GM12874 (cell line): ENCODE measurements around the gene ATXN7L2.
A peak's percentile ranks its signal among the peaks of the same experiment; 100 is the strongest.

Experiments used
- TF ChIP-seq, protein P1 (sequence below): IDR thresholded peaks from 2 replicates; pipeline ENCODE4 v1.5.1; 2011; ENCODE audit warnings: low read depth, mild to moderate bottlenecking, control low read depth, low read length, moderate library complexity; ENCODE audit not compliant: insufficient read depth

The ATXN7L2 gene

GRCh38 chr1:109479901-109480300, 3.8 kb upstream of the ATXN7L2 start:
- TF ChIP-seq, protein P1, sequence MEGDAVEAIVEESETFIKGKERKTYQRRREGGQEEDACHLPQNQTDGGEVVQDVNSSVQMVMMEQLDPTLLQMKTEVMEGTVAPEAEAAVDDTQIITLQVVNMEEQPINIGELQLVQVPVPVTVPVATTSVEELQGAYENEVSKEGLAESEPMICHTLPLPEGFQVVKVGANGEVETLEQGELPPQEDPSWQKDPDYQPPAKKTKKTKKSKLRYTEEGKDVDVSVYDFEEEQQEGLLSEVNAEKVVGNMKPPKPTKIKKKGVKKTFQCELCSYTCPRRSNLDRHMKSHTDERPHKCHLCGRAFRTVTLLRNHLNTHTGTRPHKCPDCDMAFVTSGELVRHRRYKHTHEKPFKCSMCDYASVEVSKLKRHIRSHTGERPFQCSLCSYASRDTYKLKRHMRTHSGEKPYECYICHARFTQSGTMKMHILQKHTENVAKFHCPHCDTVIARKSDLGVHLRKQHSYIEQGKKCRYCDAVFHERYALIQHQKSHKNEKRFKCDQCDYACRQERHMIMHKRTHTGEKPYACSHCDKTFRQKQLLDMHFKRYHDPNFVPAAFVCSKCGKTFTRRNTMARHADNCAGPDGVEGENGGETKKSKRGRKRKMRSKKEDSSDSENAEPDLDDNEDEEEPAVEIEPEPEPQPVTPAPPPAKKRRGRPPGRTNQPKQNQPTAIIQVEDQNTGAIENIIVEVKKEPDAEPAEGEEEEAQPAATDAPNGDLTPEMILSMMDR, result no peak

GRCh38 chr1:109481646-109482045, 2.1 kb upstream of the ATXN7L2 start:
- TF ChIP-seq, protein P1, result no peak

DNA sequence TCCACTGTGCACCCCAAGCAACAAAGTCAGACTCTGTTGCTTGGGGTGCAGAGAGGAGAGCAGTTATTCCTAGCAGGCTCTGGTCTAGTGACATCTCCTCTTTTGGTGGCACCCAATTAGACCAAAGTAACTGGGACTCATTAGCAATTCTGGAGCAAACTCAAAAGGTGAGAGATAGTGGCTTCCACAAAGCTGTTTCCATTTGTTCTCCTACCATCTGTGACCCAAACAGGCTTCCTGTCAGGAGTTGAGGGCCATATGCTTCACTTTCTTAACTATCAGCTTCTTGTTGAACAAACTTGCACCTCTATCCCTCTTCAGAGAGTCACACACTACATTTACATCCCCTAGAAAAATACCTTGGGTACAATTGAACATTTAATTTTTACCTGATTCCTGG, 1.5 kb upstream of the ATXN7L2 start:
- TF ChIP-seq, protein P1, result no peak

DNA sequence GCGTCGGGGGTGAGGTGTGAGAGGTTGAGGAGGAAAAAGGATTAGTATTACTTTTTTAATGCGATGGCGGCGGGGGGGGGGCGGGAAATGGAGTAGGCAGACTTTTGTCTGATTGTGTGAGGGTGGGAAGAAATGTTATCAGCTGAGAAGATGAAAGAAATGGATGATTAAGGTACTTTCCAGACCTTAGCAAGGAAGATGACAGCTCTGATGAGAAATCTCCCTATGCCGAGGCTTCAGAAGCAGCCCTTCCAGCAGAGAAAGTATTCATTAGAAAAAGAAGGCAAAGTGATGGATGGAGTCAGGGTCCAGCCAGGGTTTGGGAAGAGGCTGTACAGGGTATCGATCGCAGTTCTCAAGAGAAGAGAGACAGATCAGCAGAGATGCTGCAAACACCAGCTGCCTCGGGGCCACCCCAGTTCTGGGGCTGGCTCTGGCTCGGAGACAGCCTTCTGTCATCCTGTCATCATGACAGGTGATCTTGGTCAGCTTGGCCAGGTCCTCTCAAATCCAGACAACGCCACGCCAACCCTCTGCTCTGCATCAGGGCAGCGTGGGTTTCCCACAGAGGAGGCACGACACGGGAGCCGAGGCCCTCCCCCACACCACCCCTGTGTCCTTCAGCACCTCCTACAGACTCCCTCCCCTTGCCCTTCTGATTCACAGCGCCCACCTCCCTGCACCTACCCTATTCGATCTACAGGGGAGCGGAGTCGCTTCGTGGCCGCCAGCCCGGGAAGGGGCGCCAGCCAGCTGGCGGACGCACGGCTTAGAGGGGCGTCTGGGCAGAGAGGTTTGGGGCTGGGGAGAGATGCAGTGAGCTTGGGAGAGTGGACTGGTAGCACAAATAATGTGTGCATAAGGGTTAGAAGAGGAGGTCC, 674 bp upstream of the ATXN7L2 start:
- TF ChIP-seq, protein P1, result 0 out of 2 replicates have a peak, but pooled peaks have one; percentile 26

GRCh38 chr1:109484519-109484975, 842 bp downstream of the ATXN7L2 start:
- TF ChIP-seq, protein P1, result no peak

- TF ChIP-seq, protein P1, result no peak
Observed at GRCh38 chr1:109485001-109485400, 1.3 kb downstream of the ATXN7L2 start.

DNA sequence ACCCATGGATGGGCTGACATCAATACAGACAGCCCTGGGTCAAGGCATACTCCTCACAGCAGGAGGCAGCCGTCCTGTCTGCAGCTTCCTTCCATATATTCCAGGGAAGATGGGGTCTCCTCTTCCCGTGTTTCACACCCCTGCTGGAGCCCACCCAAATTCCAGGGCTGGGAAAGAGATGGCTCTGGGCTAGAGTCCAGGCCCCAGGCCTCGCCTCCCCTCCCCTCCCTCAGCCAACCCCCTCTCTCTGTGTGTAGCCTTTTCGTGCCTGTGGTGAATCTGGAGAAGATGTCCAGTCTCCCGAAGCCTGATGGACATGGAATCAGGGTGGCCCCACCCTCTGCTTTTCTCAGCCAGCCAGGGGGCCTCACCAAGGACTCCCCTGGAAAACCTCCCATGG, 3.6 kb downstream of the ATXN7L2 start:
- TF ChIP-seq, protein P1, result no peak
